Choroid plexus epithelial cell (primary cell): Measurements from ENCODE around the gene GOLGA8N.

Experiments
- DNase-seq: peaks from one replicate; pipeline ENCODE4 v3.0.0-alpha.2; 2010; ENCODE audit warnings: low read depth
- H3K4me3 ChIP-seq: 2 replicates; pipeline ENCODE4 v1.5.1; 2011; ENCODE audit warnings: low read depth, mild to moderate bottlenecking, control low read depth, low read length, moderate library complexity
- CTCF ChIP-seq: conservative IDR thresholded peaks from 2 replicates; pipeline ENCODE4 v1.5.1; 2011; ENCODE audit warnings: low read depth, mild to moderate bottlenecking, control low read depth, inconsistent platforms, low read length, moderate library complexity

GOLGA8N gene

GRCh38 chr15:32636908-32637567 lies 43.8 kb downstream of the GOLGA8N start:
- DNase-seq: no peak
- no peak overlapping the region for H3K4me3 ChIP-seq
- no peak for TF ChIP-seq CTCF

- no peak for TF ChIP-seq CTCF
- no peak for DNase-seq
- no peak overlapping the region for H3K4me3 ChIP-seq
Observed at GRCh38 chr15:32637704-32638103, 44.4 kb downstream of the GOLGA8N start.

GRCh38 chr15:32641517-32642059 lies 48.3 kb downstream of the GOLGA8N start, which contains the start of gene SCG5:
SCG5 (plus strand) TSS chr15:32641710; CDS start chr15:32643593, 1,883 bp downstream.
- peak within 1 kb of the TSS; percentile 62 for H3K4me3 ChIP-seq
- no peak for TF ChIP-seq CTCF
- peak; percentile 63 for DNase-seq

- no peak for DNase-seq
- no peak for TF ChIP-seq CTCF
- H3K4me3 ChIP-seq: no peak overlapping the region
Observed at GRCh38 chr15:32642667-32643435, 49.6 kb downstream of the GOLGA8N start.

- peak; percentile 42 for DNase-seq
- TF ChIP-seq CTCF: no peak
- H3K4me3 ChIP-seq: no peak overlapping the region
Observed at GRCh38 chr15:32643907-32644445, 50.7 kb downstream of the GOLGA8N start.

GRCh38 chr15:32646291-32646690 lies 53.0 kb downstream of the GOLGA8N start:
- no peak for TF ChIP-seq CTCF
- H3K4me3 ChIP-seq: no peak overlapping the region
- DNase-seq: no peak
